GM23338 (cell line): Measurements from ENCODE around the gene ECD. TPM values are rescaled to one million over a fixed set of nuclear protein-coding genes. Genes with fewer than 3 reads are reported as not detected.

Source experiments
- ATAC-seq: fragments of 200-7000 bp; cut with Tn5 transposase; 3 replicates; pipeline ENCODE4 v1.9.1; 2020
- DNase-seq: peaks from one replicate; pipeline ENCODE4 v3.0.0-alpha.2; 2015; ENCODE audit warnings: low spot score
- H2AFZ ChIP-seq: fragments of 200-600 bp; sonication (generic); 2 replicates; pipeline ENCODE4 v1.8.0; 2016; ENCODE audit warnings: antibody characterized with exemption, mild to moderate bottlenecking, moderate library complexity
- H3F3A ChIP-seq: fragments of 200-600 bp; sonication (generic); replicated peaks from 2 replicates; pipeline ENCODE4 v1.8.0; 2017; ENCODE audit warnings: antibody characterized with exemption, mixed run types, low read depth
- H3K27ac ChIP-seq: fragments of 200-600 bp; sonication (generic); 2 replicates; pipeline ENCODE4 v1.6.1; 2016; ENCODE audit warnings: low read depth
- H3K27me3 ChIP-seq: fragments of 200-600 bp; sonication (generic); 2 replicates; pipeline ENCODE4 v1.8.0; 2016; ENCODE audit warnings: mild to moderate bottlenecking, mixed run types, moderate library complexity; ENCODE audit not compliant: insufficient read depth
- H3K36me3 ChIP-seq: fragments of 200-600 bp; sonication (generic); 2 replicates; pipeline ENCODE4 v1.8.0; 2016; ENCODE audit warnings: mild to moderate bottlenecking; ENCODE audit not compliant: insufficient read depth
- H3K4me1 ChIP-seq: fragments of 200-600 bp; sonication (generic); 2 replicates; pipeline ENCODE4 v1.8.0; 2016; ENCODE audit warnings: mild to moderate bottlenecking, moderate library complexity; ENCODE audit not compliant: insufficient read depth
- H3K4me2 ChIP-seq: fragments of 200-600 bp; sonication (generic); 2 replicates; pipeline ENCODE4 v1.7.1; 2017; ENCODE audit warnings: mixed run types
- H3K4me3 ChIP-seq: fragments of 200-600 bp; sonication (generic); 2 replicates; pipeline ENCODE4 v1.6.1; 2016; ENCODE audit warnings: mixed run types
- H3K79me2 ChIP-seq: fragments of 200-600 bp; sonication (generic); replicated peaks from 2 replicates; pipeline ENCODE4 v1.8.0; 2017; ENCODE audit warnings: mild to moderate bottlenecking; ENCODE audit not compliant: insufficient read depth
- H3K9me2 ChIP-seq: fragments of 200-600 bp; sonication (generic); 2 replicates; pipeline ENCODE4 v1.8.0; 2017; ENCODE audit not compliant: insufficient read depth
- H4K20me1 ChIP-seq: fragments of 200-600 bp; sonication (generic); replicated peaks from 2 replicates; pipeline ENCODE4 v1.8.0; 2017; ENCODE audit warnings: mild to moderate bottlenecking; ENCODE audit not compliant: insufficient read depth
- H3K27ac Mint-ChIP-seq: 2 replicates; pipeline ENCODE4 v1.8.0; 2020; ENCODE audit warnings: inconsistent platforms, mild to moderate bottlenecking, moderate library complexity, mixed read lengths
- H3K27me3 Mint-ChIP-seq: 3 replicates; pipeline ENCODE4 v1.8.0; 2022; ENCODE audit warnings: low read depth, mild to moderate bottlenecking, moderate library complexity, mixed read lengths, inconsistent platforms; ENCODE audit not compliant: insufficient read depth, poor library complexity
- H3K36me3 Mint-ChIP-seq: 3 replicates; pipeline ENCODE4 v1.8.0; 2021; ENCODE audit warnings: low read depth, mild to moderate bottlenecking, inconsistent platforms, moderate library complexity, mixed read lengths
- H3K4me1 Mint-ChIP-seq: 3 replicates; pipeline ENCODE4 v1.8.0; 2020; ENCODE audit warnings: mild to moderate bottlenecking, inconsistent platforms, mixed read lengths
- H3K4me3 Mint-ChIP-seq: 3 replicates; pipeline ENCODE4 v1.8.0; 2021; ENCODE audit warnings: moderate library complexity, mild to moderate bottlenecking, inconsistent platforms, mixed read lengths
- H3K9me3 Mint-ChIP-seq: 3 replicates; pipeline ENCODE4 v1.8.0; 2020; ENCODE audit warnings: moderate library complexity, mild to moderate bottlenecking, inconsistent platforms, mixed read lengths
- CREB1 ChIP-seq: fragments of 250-450 bp; sonication (Bioruptor Pico); IDR thresholded peaks from 2 replicates; pipeline ENCODE4 v1.5.0; 2020; ENCODE audit warnings: low read depth, mild to moderate bottlenecking, moderate library complexity
- ETS1 ChIP-seq: IDR thresholded peaks from 2 replicates; pipeline ENCODE4 v1.6.1; 2016; ENCODE audit warnings: antibody characterized with exemption
- EZH2phosphoT487 ChIP-seq: fragments of 200-600 bp; sonication (generic); IDR thresholded peaks from one replicate; pipeline ENCODE4 v1.8.1; 2018; ENCODE audit warnings: antibody characterized with exemption; ENCODE audit not compliant: unreplicated experiment
- JUNB ChIP-seq: IDR thresholded peaks from one replicate; pipeline ENCODE4 v1.6.1; 2016; ENCODE audit warnings: antibody characterized with exemption; ENCODE audit not compliant: unreplicated experiment
- POLR2AphosphoS5 ChIP-seq: IDR thresholded peaks from 2 replicates; pipeline ENCODE4 v1.6.1; 2016; ENCODE audit warnings: antibody characterized with exemption, low read depth
- REST ChIP-seq: IDR thresholded peaks from one replicate; pipeline ENCODE4 v1.6.1; 2018; ENCODE audit warnings: antibody characterized with exemption; ENCODE audit not compliant: unreplicated experiment
- STAT1 ChIP-seq: IDR thresholded peaks from one replicate; pipeline ENCODE4 v1.6.1; 2016; ENCODE audit warnings: antibody characterized with exemption; ENCODE audit not compliant: unreplicated experiment
- ZNF114 ChIP-seq: fragments of 250-450 bp; sonication (Bioruptor Pico); IDR thresholded peaks from 2 replicates; pipeline ENCODE4 v1.5.0; 2020; ENCODE audit warnings: mild to moderate bottlenecking, moderate library complexity
- ZNF331 ChIP-seq: fragments of 250-450 bp; sonication (Bioruptor Pico); IDR thresholded peaks from 2 replicates; pipeline ENCODE4 v1.5.0; 2020; ENCODE audit warnings: low read depth, mild to moderate bottlenecking, moderate library complexity
- ZNF462 ChIP-seq: fragments of 250-450 bp; sonication (Bioruptor Pico); IDR thresholded peaks from 2 replicates; pipeline ENCODE4 v1.5.0; 2020; ENCODE audit warnings: mild to moderate bottlenecking, moderate library complexity
- polyA plus RNA-seq: library from polyadenylated mRNA; unstranded; fragments of >200 nt; fragmentation: Nextera tagmentation; extraction: Ambion mirVana; gene quantifications from 2 replicates; pipeline ENCODE4 v1.2.1, GENCODE V29; 2016
- total RNA-seq: library from RNA; depleted of rRNA; stranded (reverse); fragments of >200 nt; shearing (Covaris generic); gene quantifications from 2 replicates; pipeline ENCODE4 v1.2.3, GENCODE V29; 2014

ECD gene
- total and polyA plus RNA-seq, 2 experiments from 2014 or later, result 37.8 to 56.6 TPM

- TF ChIP-seq REST, result no peak
- TF ChIP-seq EZH2phosphoT487, result no peak
- TF ChIP-seq ZNF114 (CRISPR knock-in tag), result no peak
- no peak for TF ChIP-seq CREB1 (CRISPR knock-in tag)
- TF ChIP-seq POLR2AphosphoS5, result no peak
- no peak for TF ChIP-seq ZNF331 (CRISPR knock-in tag)
- TF ChIP-seq ETS1, result no peak
- no peak for TF ChIP-seq JUNB
These were observed 81.0 kb downstream of the ECD start (continued) for GRCh38 chr10:73086816-73087215.

- H3K9me3 Mint-ChIP-seq, result no peaks in the 10 kb centered on the region
- Histone ChIP-seq H3K9me2 (no peaks in the 10 kb centered on the region), H3F3A (no peaks in the 10 kb centered on the region), H3K4me2 (no peak overlapping the region), H3K4me1 (no peaks in the 10 kb centered on the region), H3K36me3 (no peaks in the 10 kb centered on the region), H3K27ac (no peak overlapping the region), H3K27me3 (no peaks in the 10 kb centered on the region), H3K4me3 (no peak overlapping the region), H2AFZ (no peak overlapping the region), H3K79me2 (peaks cover 22% of the 10 kb centered on the region; the same call in 1 of the 2 replicates), H4K20me1 (no peaks in the 10 kb centered on the region)
- H3K4me1 Mint-ChIP-seq, result no peaks in the 10 kb centered on the region
- ATAC-seq, result no peak
- H3K27ac Mint-ChIP-seq, result no peak overlapping the region
- no peaks in the 10 kb centered on the region for H3K36me3 Mint-ChIP-seq
- no peaks in the 10 kb centered on the region for H3K27me3 Mint-ChIP-seq
- DNase-seq, result no peak
- no peak overlapping the region for H3K4me3 Mint-ChIP-seq
- TF ChIP-seq CREB1 (CRISPR knock-in tag) (no peak), ZNF114 (CRISPR knock-in tag) (no peak), REST (no peak), ZNF462 (CRISPR knock-in tag) (no peak), STAT1 (no peak), EZH2phosphoT487 (no peak)
These were observed 83.6 kb downstream of the ECD start for GRCh38 chr10:73084209-73084608.
